ENCODE data around the gene TUNAR.

TUNAR gene

DNA sequence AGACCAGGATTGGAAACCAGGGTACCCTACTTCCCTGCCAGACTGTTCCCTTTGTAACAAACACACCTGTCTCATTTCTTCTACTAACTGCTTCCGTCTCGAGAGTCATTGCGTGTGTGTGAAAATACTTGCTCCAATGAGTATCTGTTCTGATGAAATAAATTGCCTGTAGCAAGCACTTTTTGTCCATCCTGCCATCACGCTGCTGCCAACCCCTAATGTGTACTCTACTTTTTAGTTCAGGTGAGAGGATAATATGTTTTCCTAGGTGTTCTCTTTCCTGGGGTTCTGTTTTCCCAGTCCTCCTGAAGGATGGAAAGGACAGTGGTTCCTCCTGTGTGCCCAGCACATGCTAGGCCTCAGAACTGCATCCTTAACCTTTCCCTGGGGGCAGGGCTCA lies 1.0 kb downstream of the TUNAR start:
- TF ChIP-seq CTCF (conservative IDR thresholded peaks at IDR 0.05; ENCODE audit: low read length) (no peak), EZH2phosphoT487 (IDR thresholded peaks at IDR 0.05; ENCODE audit: borderline replicate concordance) (no peak)
- Histone ChIP-seq H3K4me2 (ENCODE audit: low read depth, low read length, poor library complexity, severe bottlenecking) (no peak overlapping the region), H3K4me3 (ENCODE audit: low read length, poor library complexity, severe bottlenecking) (no peak overlapping the region)

DNA sequence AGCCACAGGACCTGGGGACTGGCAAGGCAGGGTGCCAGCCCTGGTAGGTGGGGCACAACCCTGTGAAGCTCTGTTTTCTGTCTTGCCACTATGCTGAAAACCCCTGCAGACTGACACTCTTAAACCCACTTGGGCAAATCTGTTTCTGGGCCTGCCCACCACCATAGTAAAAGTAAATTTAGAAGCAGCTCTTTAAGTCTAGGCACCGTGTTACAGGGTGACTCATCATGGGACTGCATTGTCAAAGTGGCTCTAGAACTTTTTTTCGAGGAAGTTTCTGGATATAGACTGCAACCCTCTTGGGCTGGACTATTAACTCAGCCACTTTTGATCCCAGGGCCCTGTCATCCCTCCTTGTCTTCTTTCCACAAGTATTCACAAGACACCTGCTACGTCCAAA lies 7.7 kb downstream of the TUNAR start:
- no peaks in the 10 kb centered on the region for H3K9me2 ChIP-seq (replicated peaks; ENCODE audit: low read depth, low read length)
- H3K9ac ChIP-seq (ENCODE audit: low read depth, low read length, poor library complexity, severe bottlenecking): no peak overlapping the region
- H3F3A ChIP-seq (ENCODE audit: low read depth): no peaks in the 10 kb centered on the region
- H3K36me3 ChIP-seq (ENCODE audit: insufficient read depth, low read length): no peaks in the 10 kb centered on the region
- TF ChIP-seq CTCF (conservative IDR thresholded peaks at IDR 0.05; ENCODE audit: low read length): no peak
- TF ChIP-seq EZH2phosphoT487 (IDR thresholded peaks at IDR 0.05; ENCODE audit: borderline replicate concordance): no peak
- H4K20me1 ChIP-seq (ENCODE audit: insufficient read depth, low read length, poor library complexity, severe bottlenecking): no peaks in the 10 kb centered on the region
- peaks cover 3% of the 10 kb centered on the region for H3K4me1 ChIP-seq (ENCODE audit: insufficient read depth, low read length, poor library complexity, severe bottlenecking)
- H2AFZ ChIP-seq (ENCODE audit: low read length): no peak overlapping the region
- H3K27me3 ChIP-seq (ENCODE audit: insufficient read depth, low read length, poor library complexity, severe bottlenecking): no peaks in the 10 kb centered on the region
- H3K9me3 ChIP-seq (ENCODE audit: insufficient read depth, low read depth, low read length): no peaks in the 10 kb centered on the region
- no peak overlapping the region for H3K4me3 ChIP-seq (ENCODE audit: low read length, poor library complexity, severe bottlenecking)
- no peak overlapping the region for H3K4me2 ChIP-seq (ENCODE audit: low read depth, low read length, poor library complexity, severe bottlenecking)
- H3K79me2 ChIP-seq (ENCODE audit: insufficient read depth, low read length): no peaks in the 10 kb centered on the region

More for the DNA sequence above, 1.0 kb downstream of the TUNAR start:
- H4K20me1 ChIP-seq (ENCODE audit: insufficient read depth, low read length, poor library complexity, severe bottlenecking): no peaks in the 10 kb centered on the region
- no peaks in the 10 kb centered on the region for H3K4me1 ChIP-seq (ENCODE audit: insufficient read depth, low read length, poor library complexity, severe bottlenecking)
- no peaks in the 10 kb centered on the region for H3K9me3 ChIP-seq (ENCODE audit: insufficient read depth, low read depth, low read length)
- no peaks in the 10 kb centered on the region for H3K27me3 ChIP-seq (ENCODE audit: insufficient read depth, low read length, poor library complexity, severe bottlenecking)
- no peak overlapping the region for H3K9ac ChIP-seq (ENCODE audit: low read depth, low read length, poor library complexity, severe bottlenecking)
- no peaks in the 10 kb centered on the region for H3K9me2 ChIP-seq (replicated peaks; ENCODE audit: low read depth, low read length)
- H3K36me3 ChIP-seq (ENCODE audit: insufficient read depth, low read length): no peaks in the 10 kb centered on the region
- no peak overlapping the region for H2AFZ ChIP-seq (ENCODE audit: low read length)
- H3K79me2 ChIP-seq (ENCODE audit: insufficient read depth, low read length): no peaks in the 10 kb centered on the region
- no peaks in the 10 kb centered on the region for H3F3A ChIP-seq (ENCODE audit: low read depth)

DNA sequence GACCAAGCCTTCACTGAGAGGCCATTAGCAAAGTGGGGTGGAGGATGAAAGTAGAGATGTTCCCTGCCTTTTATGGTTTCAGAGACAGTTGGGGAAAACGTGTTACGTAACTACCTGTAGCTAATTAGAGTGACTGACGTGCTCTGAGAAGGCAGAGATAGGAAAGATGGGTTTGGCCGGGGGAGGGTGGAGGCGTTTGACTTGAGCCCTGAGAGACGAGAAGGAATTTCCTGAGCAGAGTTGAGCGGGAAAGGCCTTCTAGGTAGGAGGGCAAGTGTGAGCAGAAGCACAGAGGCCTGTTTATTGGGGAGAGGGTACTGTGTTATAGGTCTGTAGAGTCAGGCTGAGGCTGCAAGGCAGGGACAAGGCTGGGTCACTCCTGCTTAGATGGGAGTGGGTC lies 8.6 kb downstream of the TUNAR start:
- H3K79me2 ChIP-seq (ENCODE audit: insufficient read depth, low read length): no peaks in the 10 kb centered on the region
- no peaks in the 10 kb centered on the region for H3K36me3 ChIP-seq (ENCODE audit: insufficient read depth, low read length)
- H3F3A ChIP-seq (ENCODE audit: low read depth): no peaks in the 10 kb centered on the region
- H3K27me3 ChIP-seq (ENCODE audit: insufficient read depth, low read length, poor library complexity, severe bottlenecking): no peaks in the 10 kb centered on the region
- no peaks in the 10 kb centered on the region for H3K9me3 ChIP-seq (ENCODE audit: insufficient read depth, low read depth, low read length)
- no peak overlapping the region for H3K9ac ChIP-seq (ENCODE audit: low read depth, low read length, poor library complexity, severe bottlenecking)
- H4K20me1 ChIP-seq (ENCODE audit: insufficient read depth, low read length, poor library complexity, severe bottlenecking): no peaks in the 10 kb centered on the region
- TF ChIP-seq CTCF (conservative IDR thresholded peaks at IDR 0.05; ENCODE audit: low read length) (no peak), EZH2phosphoT487 (IDR thresholded peaks at IDR 0.05; ENCODE audit: borderline replicate concordance) (no peak)
- no peaks in the 10 kb centered on the region for H3K9me2 ChIP-seq (replicated peaks; ENCODE audit: low read depth, low read length)
- no peak overlapping the region for H3K4me3 ChIP-seq (ENCODE audit: low read length, poor library complexity, severe bottlenecking)
- H3K4me2 ChIP-seq (ENCODE audit: low read depth, low read length, poor library complexity, severe bottlenecking): no peak overlapping the region
- H2AFZ ChIP-seq (ENCODE audit: low read length): no peak overlapping the region
- peaks cover 3% of the 10 kb centered on the region for H3K4me1 ChIP-seq (ENCODE audit: insufficient read depth, low read length, poor library complexity, severe bottlenecking)

Data from Loucy (cell line).